ENCODE measurements around the gene NFIA.

The NFIA gene

GRCh38 chr1:61120246-61120840, 38.0 kb downstream of the NFIA start (continued):
- TF ChIP-seq PRDM4 (tag by site-specific recombination; IDR thresholded peaks at IDR 0.05): 0 out of 2 replicates have a peak, but pooled peaks have one; percentile 55
- 0 out of 2 replicates have a peak, but pooled peaks have one; percentile 6 for TF ChIP-seq PRDM1 (tag by site-specific recombination; IDR thresholded peaks at IDR 0.05)
- TF ChIP-seq ZNF529 (tag by site-specific recombination; IDR thresholded peaks at IDR 0.05; ENCODE audit: insufficient replicate concordance): no peak
- TF ChIP-seq CTCF (tag by site-specific recombination; IDR thresholded peaks at IDR 0.05): no peak
- no peak for TF ChIP-seq ZNF350 (tag by site-specific recombination; IDR thresholded peaks at IDR 0.05)
- no peak for TF ChIP-seq ZNF596 (tag by site-specific recombination; IDR thresholded peaks at IDR 0.05)
- TF ChIP-seq ZNF248 (tag by site-specific recombination; IDR thresholded peaks at IDR 0.05): no peak
- TF ChIP-seq ZNF26 (tag by site-specific recombination; IDR thresholded peaks at IDR 0.05): no peak
- no peak for TF ChIP-seq ZNF112 (tag by site-specific recombination; IDR thresholded peaks at IDR 0.05)
- TF ChIP-seq ZNF548 (tag by site-specific recombination; IDR thresholded peaks at IDR 0.05): no peak
- TF ChIP-seq, protein P1, sequence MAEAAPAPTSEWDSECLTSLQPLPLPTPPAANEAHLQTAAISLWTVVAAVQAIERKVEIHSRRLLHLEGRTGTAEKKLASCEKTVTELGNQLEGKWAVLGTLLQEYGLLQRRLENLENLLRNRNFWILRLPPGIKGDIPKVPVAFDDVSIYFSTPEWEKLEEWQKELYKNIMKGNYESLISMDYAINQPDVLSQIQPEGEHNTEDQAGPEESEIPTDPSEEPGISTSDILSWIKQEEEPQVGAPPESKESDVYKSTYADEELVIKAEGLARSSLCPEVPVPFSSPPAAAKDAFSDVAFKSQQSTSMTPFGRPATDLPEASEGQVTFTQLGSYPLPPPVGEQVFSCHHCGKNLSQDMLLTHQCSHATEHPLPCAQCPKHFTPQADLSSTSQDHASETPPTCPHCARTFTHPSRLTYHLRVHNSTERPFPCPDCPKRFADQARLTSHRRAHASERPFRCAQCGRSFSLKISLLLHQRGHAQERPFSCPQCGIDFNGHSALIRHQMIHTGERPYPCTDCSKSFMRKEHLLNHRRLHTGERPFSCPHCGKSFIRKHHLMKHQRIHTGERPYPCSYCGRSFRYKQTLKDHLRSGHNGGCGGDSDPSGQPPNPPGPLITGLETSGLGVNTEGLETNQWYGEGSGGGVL (tag by site-specific recombination; IDR thresholded peaks at IDR 0.05): no peak
- TF ChIP-seq FEZF1 (tag by site-specific recombination; IDR thresholded peaks at IDR 0.05): 0 out of 2 replicates have a peak, but pooled peaks have one; percentile 20
- TF ChIP-seq ZNF707 (tag by site-specific recombination; IDR thresholded peaks at IDR 0.05): no peak
- TF ChIP-seq, protein P2, sequence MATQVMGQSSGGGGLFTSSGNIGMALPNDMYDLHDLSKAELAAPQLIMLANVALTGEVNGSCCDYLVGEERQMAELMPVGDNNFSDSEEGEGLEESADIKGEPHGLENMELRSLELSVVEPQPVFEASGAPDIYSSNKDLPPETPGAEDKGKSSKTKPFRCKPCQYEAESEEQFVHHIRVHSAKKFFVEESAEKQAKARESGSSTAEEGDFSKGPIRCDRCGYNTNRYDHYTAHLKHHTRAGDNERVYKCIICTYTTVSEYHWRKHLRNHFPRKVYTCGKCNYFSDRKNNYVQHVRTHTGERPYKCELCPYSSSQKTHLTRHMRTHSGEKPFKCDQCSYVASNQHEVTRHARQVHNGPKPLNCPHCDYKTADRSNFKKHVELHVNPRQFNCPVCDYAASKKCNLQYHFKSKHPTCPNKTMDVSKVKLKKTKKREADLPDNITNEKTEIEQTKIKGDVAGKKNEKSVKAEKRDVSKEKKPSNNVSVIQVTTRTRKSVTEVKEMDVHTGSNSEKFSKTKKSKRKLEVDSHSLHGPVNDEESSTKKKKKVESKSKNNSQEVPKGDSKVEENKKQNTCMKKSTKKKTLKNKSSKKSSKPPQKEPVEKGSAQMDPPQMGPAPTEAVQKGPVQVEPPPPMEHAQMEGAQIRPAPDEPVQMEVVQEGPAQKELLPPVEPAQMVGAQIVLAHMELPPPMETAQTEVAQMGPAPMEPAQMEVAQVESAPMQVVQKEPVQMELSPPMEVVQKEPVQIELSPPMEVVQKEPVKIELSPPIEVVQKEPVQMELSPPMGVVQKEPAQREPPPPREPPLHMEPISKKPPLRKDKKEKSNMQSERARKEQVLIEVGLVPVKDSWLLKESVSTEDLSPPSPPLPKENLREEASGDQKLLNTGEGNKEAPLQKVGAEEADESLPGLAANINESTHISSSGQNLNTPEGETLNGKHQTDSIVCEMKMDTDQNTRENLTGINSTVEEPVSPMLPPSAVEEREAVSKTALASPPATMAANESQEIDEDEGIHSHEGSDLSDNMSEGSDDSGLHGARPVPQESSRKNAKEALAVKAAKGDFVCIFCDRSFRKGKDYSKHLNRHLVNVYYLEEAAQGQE (tag by site-specific recombination; IDR thresholded peaks at IDR 0.05): no peak
- peak; percentile 81 for TF ChIP-seq PRDM6 (tag by site-specific recombination; IDR thresholded peaks at IDR 0.05)
- TF ChIP-seq EGR2 (tag by site-specific recombination; IDR thresholded peaks at IDR 0.05; ENCODE audit: low read depth): no peak
- no peak for TF ChIP-seq ZNF660 (tag by site-specific recombination; IDR thresholded peaks at IDR 0.05)
- no peak for TF ChIP-seq ZNF76 (tag by site-specific recombination; IDR thresholded peaks at IDR 0.05; ENCODE audit: borderline replicate concordance, low read depth)
- no peak for TF ChIP-seq KLF16 (tag by site-specific recombination; IDR thresholded peaks at IDR 0.05)
- no peak for TF ChIP-seq SP3 (tag by site-specific recombination; IDR thresholded peaks at IDR 0.05)

Measured in HEK293 (cell line).